ENCODE results near the gene SSC5D. TPM values are rescaled to one million over a fixed set of nuclear protein-coding genes. Genes with fewer than 3 reads are reported as not detected.

The SSC5D gene
- total and polyA plus RNA-seq, 9 of the 15 experiments (the other 6 are each of a cell fraction or from before 2014, with no cell fraction given): 0.04 to 0.71 (median 0.14) TPM; not detected in 2

DNA sequence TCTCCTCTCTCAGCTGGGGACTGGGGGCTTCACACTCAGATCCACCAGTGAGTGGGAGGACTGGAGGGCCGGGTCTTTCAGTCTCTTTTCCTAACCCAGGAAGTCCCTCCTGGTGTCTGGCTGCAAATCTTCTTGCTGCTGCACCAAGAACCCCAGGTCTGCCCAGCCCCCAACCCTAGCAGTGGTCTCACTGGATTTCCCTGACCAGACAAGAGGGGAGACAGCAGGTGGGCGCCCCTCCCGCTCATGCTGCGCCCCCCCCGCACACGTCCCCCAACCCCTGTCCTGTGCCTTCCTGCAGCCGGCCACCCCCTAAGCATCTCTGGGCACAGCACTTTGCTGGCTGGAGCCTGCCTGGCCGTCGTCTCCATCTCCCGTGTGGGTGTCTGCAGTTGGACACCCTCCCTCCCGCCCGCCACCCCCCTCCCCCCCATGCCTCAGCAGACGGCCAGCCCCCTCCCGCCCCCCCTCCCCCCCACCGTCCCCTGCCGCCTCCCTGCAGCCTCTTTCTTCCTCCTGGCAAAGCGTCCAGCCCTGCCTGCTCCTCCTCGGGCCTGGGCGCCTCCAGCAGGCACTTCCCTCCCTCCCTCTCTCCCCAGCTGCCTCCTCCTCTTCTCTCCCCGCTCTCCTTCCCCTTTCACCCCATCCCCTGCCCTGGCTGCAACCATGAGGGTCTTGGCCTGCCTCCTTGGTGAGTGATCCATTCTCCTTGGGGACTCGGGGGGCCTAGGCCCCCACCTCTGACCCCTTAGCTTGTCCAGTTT lies at the start of gene SSC5D (continued):
- TF ChIP-seq, protein P1, sequence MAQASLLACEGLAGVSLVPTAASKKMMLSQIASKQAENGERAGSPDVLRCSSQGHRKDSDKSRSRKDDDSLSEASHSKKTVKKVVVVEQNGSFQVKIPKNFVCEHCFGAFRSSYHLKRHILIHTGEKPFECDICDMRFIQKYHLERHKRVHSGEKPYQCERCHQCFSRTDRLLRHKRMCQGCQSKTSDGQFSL (CRISPR knock-in tag; IDR thresholded peaks at IDR 0.05): no peak
- TF ChIP-seq, protein P1 (tag; IDR thresholded peaks at IDR 0.05): 0 out of 4 replicates have a peak, but pooled peaks of 1 of the 2 experiments have one; percentile 19
- TF ChIP-seq CBFA2T2 (conservative IDR thresholded peaks at IDR 0.05): no peak
- no peak for TF ChIP-seq ZNF785 (CRISPR knock-in tag; IDR thresholded peaks at IDR 0.05)
- no peak for TF ChIP-seq RBBP5 (IDR thresholded peaks at IDR 0.05; ENCODE audit: borderline replicate concordance, insufficient read depth, low read length, poor library complexity, severe bottlenecking)
- TF ChIP-seq ESRRA (IDR thresholded peaks at IDR 0.05; ENCODE audit: borderline replicate concordance, low read depth): no peak
- no peak for TF ChIP-seq ZNF175 (CRISPR knock-in tag; IDR thresholded peaks at IDR 0.05; ENCODE audit: low read depth)
- no peak for TF ChIP-seq NCOA1 (IDR thresholded peaks at IDR 0.05; ENCODE audit: low read depth)
- no peak for TF ChIP-seq PRMT5 (CRISPR knock-in tag; IDR thresholded peaks at IDR 0.05)
- no peak for TF ChIP-seq GTF2F1 (IDR thresholded peaks at IDR 0.05; ENCODE audit: low read depth, low read length)
- no peak for TF ChIP-seq CCAR2 (IDR thresholded peaks at IDR 0.05; ENCODE audit: low read depth, low read length)
- TF ChIP-seq ZNF134 (CRISPR knock-in tag; conservative IDR thresholded peaks at IDR 0.05): no peak
- no peak for TF ChIP-seq NR4A1 (CRISPR knock-in tag; IDR thresholded peaks at IDR 0.05)
- no peak for TF ChIP-seq NR4A1 (tag; IDR thresholded peaks at IDR 0.05)
- TF ChIP-seq ZNF23 (CRISPR knock-in tag; IDR thresholded peaks at IDR 0.05): no peak
- no peak for TF ChIP-seq NCOA2 (IDR thresholded peaks at IDR 0.05; ENCODE audit: partially characterized antibody in 2 of 2)
